Osteocyte (in vitro differentiated cells): ENCODE results near the gene DPF3. TPM values are rescaled to one million over a fixed set of nuclear protein-coding genes. Genes with fewer than 3 reads are reported as not detected.

ENCODE experiments used
- DNase-seq: peaks from one replicate; pipeline ENCODE4 v3.0.0; 2021; ENCODE audit warnings: mixed read lengths; ENCODE audit not compliant: unreplicated experiment; ENCODE audit errors: extremely low spot score
- H3K27ac Mint-ChIP-seq: one replicate; pipeline ENCODE4 v1.8.0; 2021; ENCODE audit warnings: mild to moderate bottlenecking, mixed read lengths; ENCODE audit not compliant: unreplicated experiment
- H3K27me3 Mint-ChIP-seq: one replicate; pipeline ENCODE4 v1.8.0; 2021; ENCODE audit warnings: mixed read lengths; ENCODE audit not compliant: unreplicated experiment
- H3K36me3 Mint-ChIP-seq: one replicate; pipeline ENCODE4 v1.8.0; 2021; ENCODE audit warnings: mixed read lengths; ENCODE audit not compliant: unreplicated experiment
- H3K4me1 Mint-ChIP-seq: one replicate; pipeline ENCODE4 v1.8.0; 2021; ENCODE audit warnings: mixed read lengths; ENCODE audit not compliant: unreplicated experiment
- H3K4me3 Mint-ChIP-seq: one replicate; pipeline ENCODE4 v1.8.0; 2021; ENCODE audit warnings: mild to moderate bottlenecking, moderate library complexity, mixed read lengths; ENCODE audit not compliant: unreplicated experiment
- H3K9me3 Mint-ChIP-seq: one replicate; pipeline ENCODE4 v1.8.0; 2021; ENCODE audit warnings: mixed read lengths; ENCODE audit not compliant: unreplicated experiment
- CTCF ChIP-seq: fragments of 200-600 bp; sonication (generic); IDR thresholded peaks from 2 replicates; pipeline ENCODE4 v1.5.0; 2021; ENCODE audit warnings: antibody characterized with exemption, mild to moderate bottlenecking, moderate library complexity
- total RNA-seq: library from RNA; stranded (reverse); gene quantifications from 2 replicates; pipeline ENCODE4 v1.2.1, GENCODE V29; 2021

DPF3 gene
- total RNA-seq, 1 donor from 2014 or later, result 5.8 TPM

DNA sequence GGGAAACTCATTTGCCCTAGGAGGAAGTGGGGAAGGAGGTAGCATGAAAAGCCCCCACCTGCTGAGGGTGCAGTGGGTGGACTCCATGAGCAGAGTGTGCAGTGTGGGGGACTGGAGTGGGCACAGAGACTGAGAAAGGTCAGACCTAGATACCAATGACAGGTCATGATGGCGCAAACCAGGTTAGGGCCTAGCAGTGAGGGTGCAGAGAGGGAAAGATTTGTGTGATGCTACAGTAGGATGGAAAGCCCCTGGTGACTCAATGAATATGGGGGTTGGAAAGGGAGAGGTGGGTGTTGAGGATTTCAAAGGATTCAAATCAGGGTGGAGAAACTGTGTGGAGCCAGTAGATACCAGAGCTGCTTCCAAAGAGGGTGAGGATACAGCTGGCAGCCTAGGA, 319.2 kb downstream of the DPF3 start:
- Mint-ChIP-seq H3K9me3 (peaks cover 8% of the 10 kb centered on the region), H3K27me3 (peaks cover 25% of the 10 kb centered on the region), H3K4me3 (no peak overlapping the region), H3K36me3 (peaks cover 3% of the 10 kb centered on the region), H3K27ac (no peak overlapping the region), H3K4me1 (peaks cover 6% of the 10 kb centered on the region)
- no peak for DNase-seq
- TF ChIP-seq CTCF, result no peak

GRCh38 chr14:72573725-72574417, 320.0 kb downstream of the DPF3 start:
- peaks cover 25% of the 10 kb centered on the region for H3K27me3 Mint-ChIP-seq
- no peak for DNase-seq
- H3K27ac Mint-ChIP-seq, result no peak overlapping the region
- TF ChIP-seq CTCF, result no peak
- peaks cover 3% of the 10 kb centered on the region for H3K36me3 Mint-ChIP-seq
- H3K9me3 Mint-ChIP-seq, result peaks cover 8% of the 10 kb centered on the region
- H3K4me1 Mint-ChIP-seq, result peaks cover 6% of the 10 kb centered on the region
- H3K4me3 Mint-ChIP-seq, result no peak overlapping the region

Other genes starting within 250 kb of the DPF3 start
- 14.3 and 17.5 TPM in 2 replicates for gene DCAF4, start 32.4 kb upstream of the DPF3 start, total RNA-seq
- 38.1 and 41.5 TPM in 2 replicates for gene ZFYVE1, start 133.0 kb upstream of the DPF3 start, total RNA-seq
- gene RBM25, start 164.4 kb upstream of the DPF3 start, total RNA-seq, result 58.6 and 62.7 TPM in 2 replicates
- 64.4 and 64.6 TPM in 2 replicates for gene PSEN1, start 242.4 kb upstream of the DPF3 start, total RNA-seq